Measurements from ENCODE around the gene OVCH1. TPM values are rescaled to one million over a fixed set of nuclear protein-coding genes. Genes with fewer than 3 reads are reported as not detected.
A peak's percentile ranks its signal among the peaks of the same experiment; 100 is the strongest.

The OVCH1 gene
- total RNA-seq, 1 experiment from 2014 or later, result not detected

- intact Hi-C loops (cut with micrococcal nuclease; ENCODE audit: unreplicated experiment), result loop anchor here (10.0 kb wide), 2 partner anchors 132 to 442 kb away; partner anchors contain the start of gene ERGIC2
- CTCF ChIA-PET, result interaction anchor here (0.6 kb wide), 1 partner anchor 12 kb away, joined by 3 read pairs; no protein-coding TSS in a partner anchor
Observed at GRCh38 chr12:29517264-29517663, 19.8 kb upstream of the OVCH1 start.

GRCh38 chr12:29516431-29516875, 19.0 kb upstream of the OVCH1 start:
- H4K20me1 ChIP-seq (ENCODE audit: insufficient read depth), result no peaks in the 10 kb centered on the region
- no peak overlapping the region for H3K4me2 ChIP-seq
- CTCF ChIA-PET, result interaction anchor here (0.6 kb wide), 1 partner anchor 11 kb away, joined by 3 read pairs; no protein-coding TSS in a partner anchor
- no peaks in the 10 kb centered on the region for H3F3A ChIP-seq (ENCODE audit: insufficient read depth, low read depth)
- no peak overlapping the region for H3K4me3 ChIP-seq
- BruUV-seq (replicated peaks), result no TSS peak
- TF ChIP-seq CTCF (conservative IDR thresholded peaks at IDR 0.05) (no peak), EZH2 (IDR thresholded peaks at IDR 0.05; ENCODE audit: low read depth) (no peak)
- H3K79me2 ChIP-seq (ENCODE audit: low read depth), result no peaks in the 10 kb centered on the region
- no peaks in the 10 kb centered on the region for H3K4me1 ChIP-seq (replicated peaks; ENCODE audit: insufficient read depth)
- H3K9me2 ChIP-seq (ENCODE audit: insufficient read depth), result no peaks in the 10 kb centered on the region
- no peaks in the 10 kb centered on the region for H3K27me3 ChIP-seq (ENCODE audit: insufficient read depth, low read depth)
- H3K27ac ChIP-seq, result 0 out of 2 replicates have a peak overlapping the region, but pooled peaks have one; percentile 5
- intact Hi-C loops (cut with micrococcal nuclease; ENCODE audit: unreplicated experiment), result loop anchor here (10.0 kb wide), 2 partner anchors 132 to 442 kb away; partner anchors contain the start of gene ERGIC2
- DNase-seq, result no peak
- POLR2A ChIA-PET (ENCODE audit: unreplicated experiment), result no interaction called here
- no peaks in the 10 kb centered on the region for H3K9me3 ChIP-seq (ENCODE audit: insufficient read depth, low read depth)
- H3K36me3 ChIP-seq (ENCODE audit: low read depth), result no peaks in the 10 kb centered on the region
- no peak overlapping the region for H2AFZ ChIP-seq

More at GRCh38 chr12:29517264-29517663, 19.8 kb upstream of the OVCH1 start:
- no peaks in the 10 kb centered on the region for H3K9me3 ChIP-seq (ENCODE audit: insufficient read depth, low read depth)
- H3K4me1 ChIP-seq (replicated peaks; ENCODE audit: insufficient read depth), result no peaks in the 10 kb centered on the region
- POLR2A ChIA-PET (ENCODE audit: unreplicated experiment), result no interaction called here
- no peaks in the 10 kb centered on the region for H3F3A ChIP-seq (ENCODE audit: insufficient read depth, low read depth)
- H3K4me2 ChIP-seq, result no peak overlapping the region
- no peaks in the 10 kb centered on the region for H4K20me1 ChIP-seq (ENCODE audit: insufficient read depth)
- H3K27ac ChIP-seq, result no peak overlapping the region
- H2AFZ ChIP-seq, result no peak overlapping the region
- no peaks in the 10 kb centered on the region for H3K27me3 ChIP-seq (ENCODE audit: insufficient read depth, low read depth)
- H3K79me2 ChIP-seq (ENCODE audit: low read depth), result no peaks in the 10 kb centered on the region
- H3K4me3 ChIP-seq, result no peak overlapping the region
- no peaks in the 10 kb centered on the region for H3K36me3 ChIP-seq (ENCODE audit: low read depth)
- peak in 1 of 2 experiments; percentile 13 for DNase-seq
- H3K9me2 ChIP-seq (ENCODE audit: insufficient read depth), result no peaks in the 10 kb centered on the region
- TF ChIP-seq CTCF (conservative IDR thresholded peaks at IDR 0.05) (peak; percentile 28; the same call in 1 of the 2 replicates), EZH2 (IDR thresholded peaks at IDR 0.05; ENCODE audit: low read depth) (no peak)
- no TSS peak for BruUV-seq (replicated peaks)

GRCh38 chr12:29510591-29511185, 13.2 kb upstream of the OVCH1 start:
- no peaks in the 10 kb centered on the region for H3F3A ChIP-seq (ENCODE audit: insufficient read depth, low read depth)
- H3K79me2 ChIP-seq (ENCODE audit: low read depth), result no peaks in the 10 kb centered on the region
- no peak for TF ChIP-seq EZH2 (IDR thresholded peaks at IDR 0.05; ENCODE audit: low read depth)
- no peak for TF ChIP-seq CTCF (conservative IDR thresholded peaks at IDR 0.05)
- H2AFZ ChIP-seq, result no peak overlapping the region
- no peak overlapping the region for H3K27ac ChIP-seq
- no peaks in the 10 kb centered on the region for H3K27me3 ChIP-seq (ENCODE audit: insufficient read depth, low read depth)
- H3K9me2 ChIP-seq (ENCODE audit: insufficient read depth), result no peaks in the 10 kb centered on the region
- no peak for DNase-seq
- H3K36me3 ChIP-seq (ENCODE audit: low read depth), result no peaks in the 10 kb centered on the region
- H3K4me1 ChIP-seq (replicated peaks; ENCODE audit: insufficient read depth), result no peaks in the 10 kb centered on the region
- H3K9me3 ChIP-seq (ENCODE audit: insufficient read depth, low read depth), result no peaks in the 10 kb centered on the region; the same call in 1 of the 2 replicates
- CTCF ChIA-PET, result no interaction called here
- POLR2A ChIA-PET (ENCODE audit: unreplicated experiment), result interaction anchor here (0.6 kb wide), 1 partner anchor 829 kb away, joined by 4 read pairs; no protein-coding TSS in a partner anchor
- no TSS peak for BruUV-seq (replicated peaks)
- intact Hi-C loops (cut with micrococcal nuclease; ENCODE audit: unreplicated experiment), result loop anchor here (10.0 kb wide), 2 partner anchors 126 to 436 kb away; partner anchors contain the start of gene ERGIC2
- no peak overlapping the region for H3K4me2 ChIP-seq
- H3K4me3 ChIP-seq, result no peak overlapping the region
- no peaks in the 10 kb centered on the region for H4K20me1 ChIP-seq (ENCODE audit: insufficient read depth)

All from PC-9 (cell line).